HG03520 (cell line): Measurements from ENCODE around the gene SEC14L3.

Experiments used
- ATAC-seq: cut with Tn5 transposase; IDR thresholded peaks from one replicate; pipeline ENCODE4 v1.9.1; 2021; ENCODE audit warnings: mild to moderate bottlenecking, moderate library complexity; ENCODE audit not compliant: unreplicated experiment

The SEC14L3 gene

DNA sequence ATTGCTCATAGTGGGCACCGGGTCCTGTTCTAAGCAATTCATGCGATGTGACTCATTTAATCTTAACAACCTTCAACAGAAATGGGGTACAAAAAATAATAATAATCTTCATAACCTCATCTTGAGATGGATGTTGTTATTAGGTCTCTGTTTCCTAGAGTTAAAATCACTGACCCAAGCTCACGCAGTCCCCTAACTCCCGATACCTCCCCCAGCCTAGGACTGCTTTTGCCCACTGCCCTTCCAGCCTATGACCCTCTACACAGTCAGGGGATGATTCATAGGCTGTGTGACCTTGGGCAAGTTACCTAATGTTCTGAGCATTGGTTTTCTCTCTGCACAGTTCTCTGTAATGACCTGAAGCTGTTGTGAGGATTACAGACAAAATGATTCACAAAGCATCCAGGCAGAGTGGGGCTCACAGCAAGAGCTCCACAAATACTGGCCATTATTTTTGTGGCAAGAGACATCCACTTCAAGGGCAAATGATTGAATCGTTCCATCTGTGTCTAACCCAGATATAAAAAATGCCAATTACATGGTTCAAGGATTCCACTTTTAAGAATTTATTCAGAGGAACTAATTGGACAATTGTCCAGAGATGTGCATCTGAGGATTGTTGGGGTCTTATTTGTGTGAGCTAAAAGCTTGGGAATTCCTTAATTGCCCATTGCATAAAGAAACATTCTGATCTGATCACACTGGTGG, 26.2 kb downstream of the SEC14L3 start:
- no peak for ATAC-seq

DNA sequence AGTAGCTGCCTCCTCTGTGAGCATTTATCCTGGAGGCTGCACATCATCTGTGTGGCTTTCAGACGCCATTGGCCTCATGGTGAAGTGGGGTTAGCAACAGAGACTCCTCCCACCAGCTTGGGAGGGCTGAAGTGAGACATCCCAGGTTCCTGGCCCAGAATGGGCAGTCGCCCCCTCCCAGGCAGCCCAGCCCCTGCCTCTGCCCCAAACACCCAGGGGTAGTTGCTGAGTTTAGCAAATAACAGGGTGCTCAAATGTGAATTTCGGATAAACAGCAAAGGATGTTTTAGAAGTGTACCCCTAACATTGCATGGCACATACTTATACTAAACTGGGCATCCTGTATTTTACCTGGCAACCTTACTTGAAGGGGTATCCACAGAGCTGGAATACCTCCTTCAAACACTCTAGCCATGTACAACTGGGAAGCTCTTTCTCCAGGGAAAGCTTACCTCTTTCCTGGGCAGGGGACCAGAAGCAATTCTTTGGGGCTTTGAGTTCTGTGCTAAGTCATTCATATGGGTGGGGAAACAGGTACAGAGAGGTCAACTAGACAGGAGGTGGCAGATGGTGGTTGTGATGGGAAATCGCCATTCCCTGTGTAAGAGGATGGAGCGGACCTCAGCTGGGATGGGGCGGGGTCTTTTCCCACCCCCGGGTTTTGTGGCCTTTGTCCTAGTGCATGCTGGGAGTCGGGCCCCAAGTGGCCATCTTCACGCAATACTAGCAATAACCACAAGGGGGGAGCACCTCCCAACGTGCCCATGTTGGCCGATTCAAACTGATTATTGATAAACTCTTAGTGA, 27.0 kb downstream of the SEC14L3 start:
- ATAC-seq = no peak

- ATAC-seq = no peak
Observed at GRCh38 chr22:30441088-30441487, 30.7 kb downstream of the SEC14L3 start.

GRCh38 chr22:30439836-30440235, 32.0 kb downstream of the SEC14L3 start:
- ATAC-seq = no peak

DNA sequence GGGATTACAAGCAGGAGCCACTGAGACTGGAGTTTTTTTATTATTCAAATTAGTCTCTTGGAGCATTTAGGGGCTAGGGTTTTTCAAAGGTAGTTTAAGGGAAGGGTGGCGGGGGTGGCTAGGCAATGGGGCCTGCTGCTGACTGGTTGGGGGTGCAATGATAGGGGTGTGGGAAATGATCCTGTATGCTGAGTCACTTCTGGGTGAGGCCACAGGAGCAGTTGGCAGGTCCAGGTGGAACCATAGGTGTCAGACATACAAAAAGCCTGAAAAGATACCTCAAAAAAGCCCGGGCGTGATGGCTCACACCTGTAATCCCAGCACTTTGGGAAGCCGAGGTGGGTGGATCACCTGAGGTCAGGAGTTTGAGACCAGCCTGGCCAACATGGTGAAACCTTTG, 32.6 kb downstream of the SEC14L3 start:
- no peak for ATAC-seq

- ATAC-seq = no peak
Observed at GRCh38 chr22:30438559-30438958, 33.3 kb downstream of the SEC14L3 start.

DNA sequence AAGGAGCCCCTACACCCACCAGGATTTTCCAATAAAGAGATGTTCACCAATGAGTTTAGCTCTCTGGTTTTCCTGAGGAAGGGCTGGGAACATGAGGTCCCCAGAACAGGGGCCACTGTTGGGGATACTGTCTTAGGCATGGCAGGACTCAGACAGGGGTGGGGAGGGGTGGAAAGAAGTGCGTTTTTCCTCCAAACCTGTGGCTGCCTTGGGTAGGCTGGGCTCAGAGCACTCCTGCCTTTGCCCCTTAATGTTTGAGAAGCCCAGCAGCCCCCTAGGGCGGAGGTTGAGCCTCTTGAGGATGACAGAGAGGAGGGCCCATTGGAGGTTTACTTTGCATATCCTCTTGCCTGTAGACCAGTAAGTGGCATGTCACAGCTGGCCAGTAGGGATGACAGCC, 35.6 kb downstream of the SEC14L3 start:
- ATAC-seq = no peak

DNA sequence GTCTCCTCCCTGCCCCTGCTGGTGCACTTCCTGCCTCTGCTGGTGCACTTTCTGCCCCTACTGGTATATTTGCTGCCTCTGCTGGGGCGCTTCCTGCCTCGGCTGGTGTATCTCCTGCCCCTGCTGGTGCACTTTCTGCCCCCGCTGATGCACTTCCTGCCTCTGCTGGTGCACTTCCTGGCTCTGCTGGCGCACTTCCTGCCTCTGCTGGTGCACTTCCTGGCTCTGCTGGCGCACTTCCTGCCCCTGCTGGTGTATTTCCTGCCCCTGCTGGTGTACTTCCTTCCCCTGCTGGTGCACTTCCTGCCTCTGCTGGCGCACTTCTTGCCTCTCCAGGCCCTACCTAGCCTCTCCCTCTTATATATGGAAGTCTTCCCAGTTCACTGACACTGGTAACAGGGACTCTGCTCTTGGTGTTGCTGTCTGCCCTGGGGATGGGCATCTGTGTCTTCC, 36.1 kb downstream of the SEC14L3 start:
- ATAC-seq = no peak

GRCh38 chr22:30434843-30435242, 37.0 kb downstream of the SEC14L3 start:
- ATAC-seq = no peak

- ATAC-seq = no peak
Observed at GRCh38 chr22:30433773-30434172, 38.0 kb downstream of the SEC14L3 start.

DNA sequence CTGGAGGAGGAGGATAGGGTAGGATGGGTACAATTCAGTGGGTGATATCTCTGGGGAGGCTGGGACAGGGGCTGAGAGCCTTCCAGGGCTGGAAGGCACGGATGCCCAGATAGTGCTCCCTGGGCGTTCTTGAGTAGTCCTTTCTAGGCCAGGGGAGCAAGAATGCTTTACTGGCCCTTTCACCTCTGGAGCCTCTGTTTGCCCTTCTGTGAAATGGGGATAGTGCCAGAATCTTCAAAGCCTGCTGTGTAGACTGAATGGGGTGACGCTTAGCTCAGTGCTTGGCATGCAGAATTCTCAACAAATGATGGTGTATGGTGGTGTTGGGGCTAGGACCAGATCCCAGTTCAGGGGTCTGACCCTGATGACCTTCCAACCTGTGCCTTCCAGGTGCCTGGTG, 38.6 kb downstream of the SEC14L3 start:
- ATAC-seq = no peak

- no peak for ATAC-seq
Observed at GRCh38 chr22:30432520-30432919, 39.3 kb downstream of the SEC14L3 start.

- ATAC-seq = no peak
Observed at GRCh38 chr22:30432096-30432495, 39.7 kb downstream of the SEC14L3 start.

GRCh38 chr22:30430933-30431332, 40.9 kb downstream of the SEC14L3 start:
- no peak for ATAC-seq

DNA sequence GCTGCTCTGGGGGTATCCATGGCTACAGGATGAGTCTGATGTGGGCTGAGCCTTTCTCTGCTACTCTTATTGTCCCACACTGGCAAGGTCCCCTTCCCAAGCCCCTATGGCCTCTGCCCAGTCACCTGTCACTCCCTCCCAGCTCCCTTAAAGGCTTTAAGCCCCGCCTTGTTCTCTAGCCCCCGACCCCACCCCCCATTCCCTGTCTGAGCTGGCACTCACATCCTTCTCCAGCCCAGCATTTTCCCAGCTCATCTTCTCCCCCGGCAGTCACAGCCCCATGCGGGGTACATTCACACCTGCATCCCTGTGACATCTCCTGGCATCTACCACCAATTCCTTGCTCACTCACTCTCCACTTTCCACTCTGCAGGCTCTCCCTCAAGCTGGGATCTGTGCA, 41.9 kb downstream of the SEC14L3 start:
- no peak for ATAC-seq

- no peak for ATAC-seq
Observed at GRCh38 chr22:30427871-30428270, 43.9 kb downstream of the SEC14L3 start.

DNA sequence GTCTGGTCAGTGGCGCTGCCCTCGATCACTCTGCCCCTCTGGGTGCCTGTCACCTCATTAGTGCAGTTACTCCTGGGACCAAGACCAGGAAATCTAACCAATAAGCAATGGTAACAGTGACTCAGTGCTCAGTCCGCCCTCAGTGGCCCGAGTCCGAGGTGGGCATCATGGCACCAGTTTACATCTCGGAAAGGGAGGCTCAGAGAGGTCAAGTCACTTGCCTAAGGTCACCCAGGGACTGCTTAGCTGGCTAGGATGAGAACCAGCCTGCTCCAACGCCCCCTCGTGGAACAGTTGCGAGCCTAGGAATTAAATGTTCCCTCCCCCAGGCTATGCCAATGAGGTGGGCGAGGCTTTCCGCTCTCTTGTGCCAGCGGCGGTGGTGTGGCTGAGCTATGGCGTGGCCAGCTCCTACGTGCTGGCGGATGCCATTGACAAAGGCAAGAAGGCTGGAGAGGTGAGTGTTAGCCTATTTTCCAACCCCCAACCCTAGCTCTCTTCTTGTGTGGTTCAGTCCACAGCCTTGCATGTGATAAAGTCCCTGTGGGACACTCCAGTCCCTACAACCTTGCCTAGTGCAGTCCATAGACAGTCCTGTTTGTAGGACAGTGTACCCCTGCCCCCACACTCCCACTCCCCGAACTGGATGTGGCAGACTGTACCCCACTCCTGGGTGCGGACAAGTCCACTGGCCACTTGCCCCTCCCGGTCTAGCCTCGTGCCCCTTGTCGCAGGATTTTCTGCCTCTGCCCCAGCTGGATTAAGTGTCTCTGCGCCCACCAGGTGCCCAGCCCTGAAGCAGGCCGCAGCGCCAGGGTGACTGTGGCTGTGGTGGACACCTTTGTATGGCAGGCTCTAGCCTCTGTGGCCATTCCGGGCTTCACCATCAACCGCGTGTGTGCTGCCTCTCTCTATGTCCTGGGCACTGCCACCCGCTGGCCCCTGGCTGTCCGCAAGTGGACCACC, 45.1 kb downstream of the SEC14L3 start:
- no peak for ATAC-seq

- no peak for ATAC-seq
Observed at GRCh38 chr22:30425616-30426387, 46.0 kb downstream of the SEC14L3 start, which contains the start of gene MTFP1. MTFP1 (plus strand) TSS chr22:30425768; CDS start chr22:30425880, 112 bp downstream.

DNA sequence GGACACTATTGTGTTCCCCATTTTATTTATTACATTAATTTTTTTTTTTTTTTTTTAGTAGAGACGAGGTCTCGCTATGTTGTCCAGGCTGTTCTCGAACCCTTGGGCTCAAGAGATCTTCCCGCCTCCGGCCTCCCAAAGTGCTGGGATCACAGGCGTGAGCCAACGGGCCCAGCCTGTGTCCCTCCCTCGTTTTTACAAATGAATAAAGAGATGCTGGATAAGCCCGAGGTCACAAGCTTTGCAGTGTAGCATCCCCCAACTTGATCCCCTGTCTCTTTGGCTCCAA, 46.5 kb downstream of the SEC14L3 start:
- ATAC-seq = no peak

- ATAC-seq = no peak
Observed at GRCh38 chr22:30424534-30425326, 47.1 kb downstream of the SEC14L3 start.
